ENCODE results near the gene SLC4A8. TPM values are rescaled to one million over a fixed set of nuclear protein-coding genes. Genes with fewer than 3 reads are reported as not detected.

SLC4A8 gene
- 1 to 10 TPM in 1 of 4 donors, under 1 TPM in 3; 0.46 to 1.7 (median 0.90) TPM for total RNA-seq

DNA sequence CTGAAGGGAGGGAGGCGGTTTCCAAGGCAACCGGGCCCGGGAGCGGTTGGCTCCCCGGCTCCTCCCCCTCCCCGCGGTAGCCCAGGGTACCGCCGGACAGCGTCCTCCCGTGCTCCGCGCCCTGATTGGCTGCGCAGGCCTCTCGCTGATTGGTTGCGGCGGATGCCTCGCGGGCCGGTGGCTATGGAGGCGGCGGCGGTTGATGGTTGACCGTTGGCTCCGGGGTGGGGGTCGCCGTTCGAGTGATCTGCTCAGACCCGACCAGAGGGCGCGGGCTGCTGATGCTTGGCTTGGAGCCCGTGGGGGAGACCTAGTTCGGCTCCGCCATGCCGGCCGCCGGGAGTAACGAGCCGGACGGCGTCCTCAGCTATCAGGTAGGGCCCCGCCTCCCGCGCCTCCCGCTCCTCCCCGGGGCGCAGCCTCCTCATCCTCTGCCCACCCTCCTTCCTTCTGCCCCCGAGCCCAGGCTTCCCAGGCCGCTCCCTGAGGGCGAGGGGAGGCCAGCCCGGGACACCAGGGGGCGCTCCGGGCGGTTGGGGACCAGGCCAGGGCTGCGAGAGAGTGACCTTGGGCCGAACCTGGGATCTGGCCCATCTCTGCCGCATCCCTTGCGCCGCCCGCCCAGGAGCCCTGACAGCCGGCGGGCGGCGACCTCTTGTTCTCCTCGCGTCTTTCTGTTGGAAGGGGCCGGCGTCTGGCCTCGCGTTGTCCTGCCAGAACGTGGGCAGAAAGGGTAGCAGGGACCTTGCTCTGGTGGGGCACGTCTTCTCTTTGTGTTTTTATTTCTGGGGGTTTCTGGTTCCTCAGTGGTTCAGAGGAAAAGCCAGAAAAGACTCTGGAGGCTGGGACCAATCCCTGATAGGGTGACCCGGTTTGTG, at the start of gene SLC4A8:
TSS of gene SLC4A8 (plus strand) at position 170 of the 878 bp plus-strand sequence. CDS start at position 327, 157 bp downstream.
- peaks cover 0 to 10% (median 0%) of the 10 kb centered on the region in 4 donors for H3K27me3 ChIP-seq
- no peaks in the 10 kb centered on the region for H3K9me3 ChIP-seq
- intact Hi-C loops (cut with DNase I) = loop anchor here (5.0 to 10.0 kb wide), 2 partner anchors 107 to 400 kb away; no protein-coding TSS in a partner anchor
- H3K4me3 ChIP-seq = peak within 1 kb of the TSS; percentile 58 to 72 (median 62)
- no peaks in the 10 kb centered on the region for H3K36me3 ChIP-seq
- peaks cover 0 to 14% (median 12%) of the 10 kb centered on the region in 4 donors for H3K4me1 ChIP-seq
- WGBS = 6% methylated on average over 20 of the region's 73 CpGs
- peak within 1 kb of the TSS in 3 of 4 donors; percentile 16 to 27 (median 19) for H3K27ac ChIP-seq (replicated peaks in 1 of 4)
- DNase-seq (ENCODE audit: extremely low spot score) = peak; percentile 92
- TF ChIP-seq EP300 (IDR thresholded peaks at IDR 0.05) (no peak), POLR2AphosphoS5 (IDR thresholded peaks at IDR 0.05) (peak in 1 of 2 donors; percentile 34), POLR2A (IDR thresholded peaks at IDR 0.05; ENCODE audit: low read depth) (no peak)
- TF ChIP-seq, protein P1, sequence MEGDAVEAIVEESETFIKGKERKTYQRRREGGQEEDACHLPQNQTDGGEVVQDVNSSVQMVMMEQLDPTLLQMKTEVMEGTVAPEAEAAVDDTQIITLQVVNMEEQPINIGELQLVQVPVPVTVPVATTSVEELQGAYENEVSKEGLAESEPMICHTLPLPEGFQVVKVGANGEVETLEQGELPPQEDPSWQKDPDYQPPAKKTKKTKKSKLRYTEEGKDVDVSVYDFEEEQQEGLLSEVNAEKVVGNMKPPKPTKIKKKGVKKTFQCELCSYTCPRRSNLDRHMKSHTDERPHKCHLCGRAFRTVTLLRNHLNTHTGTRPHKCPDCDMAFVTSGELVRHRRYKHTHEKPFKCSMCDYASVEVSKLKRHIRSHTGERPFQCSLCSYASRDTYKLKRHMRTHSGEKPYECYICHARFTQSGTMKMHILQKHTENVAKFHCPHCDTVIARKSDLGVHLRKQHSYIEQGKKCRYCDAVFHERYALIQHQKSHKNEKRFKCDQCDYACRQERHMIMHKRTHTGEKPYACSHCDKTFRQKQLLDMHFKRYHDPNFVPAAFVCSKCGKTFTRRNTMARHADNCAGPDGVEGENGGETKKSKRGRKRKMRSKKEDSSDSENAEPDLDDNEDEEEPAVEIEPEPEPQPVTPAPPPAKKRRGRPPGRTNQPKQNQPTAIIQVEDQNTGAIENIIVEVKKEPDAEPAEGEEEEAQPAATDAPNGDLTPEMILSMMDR (IDR thresholded peaks at IDR 0.05) = peak; percentile 53 to 68 (median 58)

DNA sequence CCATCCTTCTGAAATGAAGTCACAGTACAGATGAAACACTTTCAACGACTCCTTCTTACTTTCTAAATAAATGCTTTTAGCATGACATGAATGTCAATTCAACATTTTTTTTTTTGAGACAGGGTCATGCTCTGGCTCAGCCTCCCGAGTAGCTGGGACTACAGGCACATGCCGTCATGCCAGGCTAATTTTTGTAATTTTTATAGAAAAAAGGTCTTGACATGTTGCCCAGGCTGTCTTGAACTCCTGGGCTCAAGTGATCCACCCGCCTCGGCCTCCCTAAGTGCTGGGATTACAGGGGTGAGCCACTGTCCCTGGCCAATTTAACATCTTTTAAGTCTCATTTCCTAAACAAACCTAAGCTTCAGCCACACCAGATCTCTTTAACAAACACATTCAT, 49.8 kb upstream of the SLC4A8 start:
- TF ChIP-seq EP300 (IDR thresholded peaks at IDR 0.05) = no peak
- TF ChIP-seq POLR2AphosphoS5 (IDR thresholded peaks at IDR 0.05) = no peak
- TF ChIP-seq POLR2A (IDR thresholded peaks at IDR 0.05; ENCODE audit: low read depth) = no peak
- TF ChIP-seq, protein P1 (IDR thresholded peaks at IDR 0.05) = no peak
- no peaks in the 10 kb centered on the region for H3K36me3 ChIP-seq
- no peak for DNase-seq (ENCODE audit: extremely low spot score)
- intact Hi-C loops (cut with DNase I) = no loop called here
- no peak overlapping the region for H3K4me3 ChIP-seq
- peaks cover 4 to 17% (median 12%) of the 10 kb centered on the region in 4 donors for H3K4me1 ChIP-seq
- no peaks in the 10 kb centered on the region for H3K9me3 ChIP-seq
- H3K27ac ChIP-seq (replicated peaks in 1 of 4) = no peak overlapping the region
- WGBS = 75% methylated on average over 5 of the region's 5 CpGs
- H3K27me3 ChIP-seq = no peaks in the 10 kb centered on the region

DNA sequence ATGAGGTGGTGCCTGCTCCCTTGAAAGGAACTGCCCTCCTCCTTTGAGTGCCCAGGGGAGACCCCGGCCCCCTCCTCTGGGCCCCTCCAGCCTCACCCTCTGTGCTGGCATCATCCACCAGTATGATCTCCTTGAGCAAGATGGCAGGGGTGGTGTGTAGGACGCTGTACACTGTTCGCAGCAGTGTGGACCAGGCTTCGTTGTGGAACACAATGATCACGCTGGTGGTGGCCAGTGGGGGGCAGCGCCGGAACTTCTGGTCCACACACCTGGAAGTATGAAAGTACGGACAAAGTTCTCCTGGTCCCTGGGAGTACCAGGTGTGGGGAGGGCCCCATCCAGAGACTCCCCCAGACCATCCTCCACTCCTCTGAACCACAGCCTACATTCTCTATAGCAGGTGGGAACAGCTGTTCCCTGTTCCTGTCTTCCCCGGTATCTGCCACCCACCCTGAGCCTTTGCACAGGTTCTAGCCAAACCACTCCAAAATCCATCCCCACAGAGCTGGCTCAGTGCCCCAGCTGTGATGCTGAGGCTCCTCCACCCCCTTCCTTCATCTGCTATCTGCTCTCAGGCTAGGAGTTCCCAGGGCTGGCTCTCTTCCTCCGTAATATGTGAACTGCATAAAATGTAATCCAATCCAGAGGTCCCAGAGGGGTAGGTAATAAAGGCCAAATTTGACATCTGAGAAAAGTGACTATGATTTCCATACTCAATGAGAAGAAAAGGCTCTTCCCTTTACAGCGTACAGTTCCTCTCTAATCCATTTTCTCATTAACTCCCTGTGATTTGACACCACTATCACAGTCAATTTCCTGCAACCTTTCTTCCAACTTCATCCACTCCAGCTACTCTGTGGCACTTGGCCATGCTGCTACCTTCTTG, 47.3 kb upstream of the SLC4A8 start:
- Histone ChIP-seq H3K27me3 (no peaks in the 10 kb centered on the region), H3K4me1 (peaks cover 5 to 13% (median 8%) of the 10 kb centered on the region in 4 donors), H3K4me3 (no peak overlapping the region), H3K36me3 (no peaks in the 10 kb centered on the region), H3K27ac (replicated peaks in 1 of 4) (no peak overlapping the region), H3K9me3 (no peaks in the 10 kb centered on the region)
- no peak for DNase-seq (ENCODE audit: extremely low spot score)
- TF ChIP-seq POLR2AphosphoS5 (IDR thresholded peaks at IDR 0.05) (no peak), EP300 (IDR thresholded peaks at IDR 0.05) (no peak), POLR2A (IDR thresholded peaks at IDR 0.05; ENCODE audit: low read depth) (no peak)
- TF ChIP-seq, protein P1 (IDR thresholded peaks at IDR 0.05) = no peak
- 83% methylated on average over 11 of the region's 11 CpGs for whole genome bisulfite sequencing
- intact Hi-C loops (cut with DNase I) = no loop called here

DNA sequence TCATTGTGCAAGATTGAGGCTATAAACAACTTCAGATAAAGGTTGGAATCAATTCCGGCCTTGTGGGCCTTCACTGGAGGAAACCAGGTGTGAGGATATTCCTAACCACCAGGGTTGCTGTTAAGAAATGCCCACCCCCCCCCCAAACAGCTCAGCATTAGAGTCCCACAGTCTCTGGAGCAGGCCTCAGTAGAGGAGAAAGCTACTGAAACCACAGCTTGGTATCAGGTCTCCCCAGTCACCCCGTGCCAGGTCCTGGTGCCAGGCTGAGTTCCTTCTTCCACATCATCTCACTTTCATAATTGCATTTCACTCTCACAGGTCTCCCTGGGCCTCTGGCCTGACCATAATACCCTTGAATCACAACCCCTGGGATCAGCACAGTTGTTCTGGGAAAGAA, 45.9 kb upstream of the SLC4A8 start:
- Histone ChIP-seq H3K9me3 (no peaks in the 10 kb centered on the region), H3K4me3 (no peak overlapping the region), H3K36me3 (no peaks in the 10 kb centered on the region), H3K27ac (replicated peaks in 1 of 4) (no peak overlapping the region), H3K27me3 (no peaks in the 10 kb centered on the region), H3K4me1 (peaks cover 5 to 15% (median 8%) of the 10 kb centered on the region in 4 donors)
- intact Hi-C loops (cut with DNase I) = no loop called here
- no peak for TF ChIP-seq POLR2A (IDR thresholded peaks at IDR 0.05; ENCODE audit: low read depth)
- no peak for TF ChIP-seq EP300 (IDR thresholded peaks at IDR 0.05)
- TF ChIP-seq, protein P1 (IDR thresholded peaks at IDR 0.05) = no peak
- TF ChIP-seq POLR2AphosphoS5 (IDR thresholded peaks at IDR 0.05) = no peak
- no peak for DNase-seq (ENCODE audit: extremely low spot score)
- 78% methylated on average over 2 of the region's 2 CpGs for WGBS
